Muscle of leg (tissue), 11 donors: Measurements from ENCODE around the gene CANT1. TPM values are rescaled to one million over a fixed set of nuclear protein-coding genes. Genes with fewer than 3 reads are reported as not detected.

Experiments used
- DNase-seq: peaks from one replicate; pipeline ENCODE4 v3.0.0; 2013
- H3K27ac ChIP-seq: one replicate; pipeline ENCODE4 v1.5.1; 2013; ENCODE audit warnings: mild to moderate bottlenecking, low read length, control low read depth
- H3K27me3 ChIP-seq: one replicate; pipeline ENCODE4 v1.6.1; 2013; ENCODE audit warnings: low read length; ENCODE audit not compliant: control insufficient read depth, insufficient read depth
- H3K36me3 ChIP-seq: one replicate; pipeline ENCODE4 v1.6.1; 2013; ENCODE audit warnings: low read length; ENCODE audit not compliant: control insufficient read depth, insufficient read depth
- H3K4me1 ChIP-seq: one replicate; pipeline ENCODE4 v1.6.1; 2013; ENCODE audit warnings: low read length; ENCODE audit not compliant: control insufficient read depth, insufficient read depth
- H3K4me3 ChIP-seq: one replicate; pipeline ENCODE4 v1.5.1; 2013; ENCODE audit warnings: low read length, control low read depth
- H3K9me3 ChIP-seq: replicated peaks from 2 replicates; pipeline ENCODE4 v1.6.1; 2013; ENCODE audit warnings: low read depth, low read length; ENCODE audit not compliant: control insufficient read depth
- WGBS: methylation state at CpG from one replicate; pipeline ENCODE4 v1.1.5; 2013; ENCODE audit warnings: missing lambda C conversion rate; ENCODE audit not compliant: insufficient coverage; 5-methylcytosine and 5-hydroxymethylcytosine counted together
- polyA plus RNA-seq, 8 donors: library from polyadenylated mRNA; unstranded; fragments of 120-200 nt; gene quantifications; one replicate each; pipeline versions ENCODE4 v1.2.1 to v1.2.3, GENCODE V29; 2013; ENCODE audit warnings: inconsistent platforms in 1 of 8, low replicate concordance in 1 of 8; ENCODE audit not compliant: insufficient read length in 8 of 8, insufficient read depth in 1 of 8
- total RNA-seq: library from RNA; stranded (reverse); fragments of 120-200 nt; gene quantifications from one replicate; pipeline ENCODE4 v1.2.4, GENCODE V29; 2013

CANT1 gene
- total and polyA plus RNA-seq, 9 donors, result 21.7 to 41.5 (median 32.8) TPM

GRCh38 chr17:78976907-78977680 lies 32.5 kb downstream of the CANT1 start:
- Histone ChIP-seq H3K27me3 (no peaks in the 10 kb centered on the region), H3K4me3 (no peak overlapping the region), H3K9me3 (no peaks in the 10 kb centered on the region), H3K36me3 (peaks cover 25% of the 10 kb centered on the region), H3K4me1 (peaks cover 81% of the 10 kb centered on the region), H3K27ac (peak overlapping the region; percentile 1)
- 92% methylated on average over 18 of the region's 20 CpGs for WGBS
- no peak for DNase-seq

GRCh38 chr17:78974635-78975591 lies 34.7 kb downstream of the CANT1 start:
- H3K4me3 ChIP-seq, result peak overlapping the region; percentile 21
- no peaks in the 10 kb centered on the region for H3K9me3 ChIP-seq
- DNase-seq, result peak; percentile 92
- H3K27ac ChIP-seq, result peak overlapping the region; percentile 84
- 21% methylated on average over 21 of the region's 30 CpGs for WGBS
- H3K4me1 ChIP-seq, result peaks cover 80% of the 10 kb centered on the region
- peaks cover 38% of the 10 kb centered on the region for H3K36me3 ChIP-seq
- H3K27me3 ChIP-seq, result no peaks in the 10 kb centered on the region

GRCh38 chr17:78973792-78974520 lies 35.6 kb downstream of the CANT1 start:
- no peaks in the 10 kb centered on the region for H3K9me3 ChIP-seq
- H3K27me3 ChIP-seq, result no peaks in the 10 kb centered on the region
- WGBS, result 70% methylated on average over 21 of the region's 23 CpGs
- DNase-seq, result no peak
- H3K4me3 ChIP-seq, result no peak overlapping the region
- peaks cover 45% of the 10 kb centered on the region for H3K36me3 ChIP-seq
- H3K4me1 ChIP-seq, result peaks cover 72% of the 10 kb centered on the region
- H3K27ac ChIP-seq, result no peak overlapping the region

- WGBS, result 56% methylated on average over 11 of the region's 11 CpGs
- Histone ChIP-seq H3K4me3 (no peak overlapping the region), H3K9me3 (no peaks in the 10 kb centered on the region), H3K36me3 (peaks cover 48% of the 10 kb centered on the region), H3K27me3 (no peaks in the 10 kb centered on the region), H3K27ac (no peak overlapping the region), H3K4me1 (peaks cover 65% of the 10 kb centered on the region)
- DNase-seq, result no peak
Measured at GRCh38 chr17:78973196-78973595, 36.4 kb downstream of the CANT1 start.

GRCh38 chr17:78972507-78973105 lies 37.0 kb downstream of the CANT1 start:
- DNase-seq, result no peak
- Histone ChIP-seq H3K36me3 (peaks cover 54% of the 10 kb centered on the region), H3K27ac (no peak overlapping the region), H3K4me3 (no peak overlapping the region), H3K4me1 (peaks cover 60% of the 10 kb centered on the region), H3K27me3 (no peaks in the 10 kb centered on the region), H3K9me3 (no peaks in the 10 kb centered on the region)
- 88% methylated on average over 12 of the region's 15 CpGs for whole genome bisulfite sequencing

GRCh38 chr17:78971756-78972506 lies 37.6 kb downstream of the CANT1 start:
- WGBS, result 72% methylated on average over 22 of the region's 22 CpGs

GRCh38 chr17:78970834-78971755 lies 38.5 kb downstream of the CANT1 start:
- no peak overlapping the region for H3K27ac ChIP-seq
- no peaks in the 10 kb centered on the region for H3K9me3 ChIP-seq
- H3K36me3 ChIP-seq, result peaks cover 46% of the 10 kb centered on the region
- peaks cover 56% of the 10 kb centered on the region for H3K4me1 ChIP-seq
- H3K4me3 ChIP-seq, result no peak overlapping the region
- 38% methylated on average over 31 of the region's 33 CpGs for WGBS
- H3K27me3 ChIP-seq, result no peaks in the 10 kb centered on the region
- DNase-seq, result peak; percentile 85

More at GRCh38 chr17:78971756-78972506, 37.6 kb downstream of the CANT1 start:
- Histone ChIP-seq H3K27me3 (no peaks in the 10 kb centered on the region), H3K9me3 (no peaks in the 10 kb centered on the region), H3K36me3 (peaks cover 54% of the 10 kb centered on the region), H3K4me1 (peaks cover 56% of the 10 kb centered on the region), H3K4me3 (no peak overlapping the region), H3K27ac (no peak overlapping the region)
- DNase-seq, result no peak

GRCh38 chr17:78969865-78970264 lies 39.7 kb downstream of the CANT1 start:
- H3K27me3 ChIP-seq, result no peaks in the 10 kb centered on the region
- no peak for DNase-seq
- peaks cover 44% of the 10 kb centered on the region for H3K36me3 ChIP-seq
- H3K9me3 ChIP-seq, result no peaks in the 10 kb centered on the region
- 80% methylated on average over 8 of the region's 9 CpGs for WGBS
- H3K4me1 ChIP-seq, result peaks cover 52% of the 10 kb centered on the region
- H3K4me3 ChIP-seq, result no peak overlapping the region
- no peak overlapping the region for H3K27ac ChIP-seq
